GM21717 (cell line): ENCODE measurements around the gene MAPK1.
A peak's percentile ranks its signal among the peaks of the same experiment; 100 is the strongest.
"Not testable (repeated sequence)": the region's sequence is repeated elsewhere in the genome, so short reads cannot be mapped to it uniquely, and the experiment has no call there.

Source experiments
- ATAC-seq: cut with Tn5 transposase; IDR thresholded peaks from one replicate; pipeline ENCODE4 v1.9.1; 2021; ENCODE audit warnings: mild to moderate bottlenecking, moderate library complexity; ENCODE audit not compliant: unreplicated experiment

The MAPK1 gene

GRCh38 chr22:21759646-21760376 is 107.6 kb downstream of the MAPK1 start:
- no peak for ATAC-seq

GRCh38 chr22:21759093-21759492 is 108.4 kb downstream of the MAPK1 start:
- no peak for ATAC-seq

GRCh38 chr22:21758091-21758864 is 109.2 kb downstream of the MAPK1 start:
- no peak for ATAC-seq

- ATAC-seq: no peak
These were observed 111.6 kb downstream of the MAPK1 start for GRCh38 chr22:21755851-21756284.

- ATAC-seq: no peak
These were observed 112.9 kb downstream of the MAPK1 start for GRCh38 chr22:21754523-21754922.

DNA sequence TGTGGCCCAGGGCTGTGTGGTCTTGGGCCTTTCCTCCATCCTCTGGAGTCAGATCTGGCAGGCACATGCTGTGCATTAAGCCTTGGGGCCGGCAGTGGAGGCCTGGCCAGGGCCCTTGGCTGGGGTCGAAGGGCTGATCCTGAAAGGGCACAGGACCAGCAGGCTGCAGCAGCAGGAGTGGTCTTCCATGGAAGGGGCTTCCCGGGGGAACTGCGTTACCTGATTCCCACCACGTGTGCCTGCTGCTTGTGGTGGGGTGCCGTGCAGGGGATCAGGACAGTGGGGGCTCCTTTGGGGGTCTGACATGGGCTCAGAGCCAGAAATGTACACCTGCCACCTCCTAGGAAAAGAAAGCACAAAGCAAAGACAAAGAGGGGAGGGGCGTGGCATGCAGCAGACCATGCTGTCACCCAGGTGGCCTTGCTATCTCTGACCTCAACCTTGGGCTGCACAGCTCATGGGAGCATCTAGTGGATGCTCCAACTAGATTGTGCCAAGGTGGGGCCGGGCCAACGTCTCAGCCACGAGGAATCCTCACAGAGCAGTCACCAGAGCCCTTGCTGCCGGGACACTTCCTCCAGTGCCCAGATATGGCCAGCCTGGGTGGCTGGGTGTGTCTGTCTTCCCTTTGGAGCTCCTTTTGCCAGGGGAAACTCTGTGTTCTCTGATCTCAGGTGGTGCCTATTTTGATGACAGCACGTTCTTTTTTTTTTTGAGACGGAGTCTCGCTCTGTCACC is 113.9 kb downstream of the MAPK1 start:
- ATAC-seq: no peak

- ATAC-seq: no peak
These were observed 115.2 kb downstream of the MAPK1 start for GRCh38 chr22:21752276-21752675.

GRCh38 chr22:21745948-21746347 is 121.5 kb downstream of the MAPK1 start:
- ATAC-seq: no peak

GRCh38 chr22:21744917-21745316 is 122.5 kb downstream of the MAPK1 start:
- ATAC-seq: not testable (repeated sequence)

DNA sequence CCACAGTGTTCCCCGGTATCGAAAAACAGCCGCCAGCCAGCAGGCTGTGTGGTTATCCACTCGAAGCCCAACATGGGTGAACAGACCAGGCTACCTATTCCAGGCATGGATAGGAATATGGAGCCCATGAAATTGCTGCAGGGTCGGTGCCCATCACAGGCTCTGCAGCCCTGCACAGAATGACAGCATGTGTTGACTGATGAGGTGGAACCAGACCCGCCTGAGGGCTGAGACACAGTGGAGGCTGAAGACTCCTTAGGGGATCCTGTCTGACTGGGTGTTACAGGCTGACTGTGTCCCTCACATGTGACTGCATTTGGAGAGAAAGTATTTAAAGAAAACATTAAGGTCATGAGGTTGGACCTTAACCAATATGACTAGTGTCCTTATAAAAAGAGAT is 125.7 kb downstream of the MAPK1 start:
- no peak for ATAC-seq

GRCh38 chr22:21741059-21741458 is 126.4 kb downstream of the MAPK1 start:
- ATAC-seq: no peak

- ATAC-seq: no peak
These were observed 127.5 kb downstream of the MAPK1 start for GRCh38 chr22:21739828-21740377.

- no peak for ATAC-seq
These were observed 128.5 kb downstream of the MAPK1 start for GRCh38 chr22:21738966-21739365.

GRCh38 chr22:21738081-21738480 is 129.4 kb downstream of the MAPK1 start:
- no peak for ATAC-seq

DNA sequence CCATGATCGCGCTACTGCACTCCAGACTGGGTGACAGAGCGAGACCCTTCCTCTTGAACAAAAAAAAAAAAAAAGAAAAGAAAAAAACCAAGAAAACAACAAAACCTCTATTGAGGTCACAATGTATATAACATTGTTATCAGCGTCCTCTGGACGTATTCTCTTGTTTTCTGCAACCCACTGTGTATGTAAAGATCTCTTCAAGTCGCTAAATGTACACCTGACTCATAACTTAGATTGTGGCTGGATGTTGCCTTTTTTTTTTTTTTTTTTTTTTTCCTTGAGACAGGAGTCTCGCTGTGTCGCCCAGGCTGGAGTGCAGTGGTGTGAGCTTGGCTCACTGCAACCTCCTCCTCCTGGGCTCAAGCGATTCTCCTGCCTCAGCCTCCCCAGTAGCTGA is 130.5 kb downstream of the MAPK1 start:
- no peak for ATAC-seq

DNA sequence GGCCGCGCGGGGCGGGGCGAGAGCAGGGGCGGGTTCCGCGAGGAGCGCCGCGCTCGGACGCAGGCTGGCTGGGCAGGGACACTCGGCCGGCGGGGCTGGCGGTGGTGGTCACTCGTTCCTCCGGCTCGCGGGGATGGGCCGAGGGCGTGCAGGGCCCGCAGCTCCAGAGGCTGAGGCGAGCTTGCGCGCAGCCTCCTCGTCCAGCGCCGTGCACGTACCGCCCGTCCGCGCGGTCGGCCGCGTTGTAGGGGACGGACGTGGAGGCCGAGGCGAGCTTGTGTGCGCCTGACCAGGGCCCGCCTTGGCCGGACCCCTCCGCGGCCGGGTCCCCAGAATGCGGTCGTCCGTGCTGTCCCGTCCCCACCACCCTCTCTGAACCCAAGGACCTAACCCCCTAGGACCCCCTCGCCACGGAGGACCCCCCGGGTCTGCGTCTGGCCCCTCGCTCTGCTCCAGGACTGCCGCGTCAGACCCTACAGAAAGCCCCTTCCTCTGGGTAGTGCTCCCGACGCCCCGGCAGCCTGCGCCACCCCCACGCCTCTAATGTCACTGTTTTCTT is 131.3 kb downstream of the MAPK1 start:
- no peak for ATAC-seq

DNA sequence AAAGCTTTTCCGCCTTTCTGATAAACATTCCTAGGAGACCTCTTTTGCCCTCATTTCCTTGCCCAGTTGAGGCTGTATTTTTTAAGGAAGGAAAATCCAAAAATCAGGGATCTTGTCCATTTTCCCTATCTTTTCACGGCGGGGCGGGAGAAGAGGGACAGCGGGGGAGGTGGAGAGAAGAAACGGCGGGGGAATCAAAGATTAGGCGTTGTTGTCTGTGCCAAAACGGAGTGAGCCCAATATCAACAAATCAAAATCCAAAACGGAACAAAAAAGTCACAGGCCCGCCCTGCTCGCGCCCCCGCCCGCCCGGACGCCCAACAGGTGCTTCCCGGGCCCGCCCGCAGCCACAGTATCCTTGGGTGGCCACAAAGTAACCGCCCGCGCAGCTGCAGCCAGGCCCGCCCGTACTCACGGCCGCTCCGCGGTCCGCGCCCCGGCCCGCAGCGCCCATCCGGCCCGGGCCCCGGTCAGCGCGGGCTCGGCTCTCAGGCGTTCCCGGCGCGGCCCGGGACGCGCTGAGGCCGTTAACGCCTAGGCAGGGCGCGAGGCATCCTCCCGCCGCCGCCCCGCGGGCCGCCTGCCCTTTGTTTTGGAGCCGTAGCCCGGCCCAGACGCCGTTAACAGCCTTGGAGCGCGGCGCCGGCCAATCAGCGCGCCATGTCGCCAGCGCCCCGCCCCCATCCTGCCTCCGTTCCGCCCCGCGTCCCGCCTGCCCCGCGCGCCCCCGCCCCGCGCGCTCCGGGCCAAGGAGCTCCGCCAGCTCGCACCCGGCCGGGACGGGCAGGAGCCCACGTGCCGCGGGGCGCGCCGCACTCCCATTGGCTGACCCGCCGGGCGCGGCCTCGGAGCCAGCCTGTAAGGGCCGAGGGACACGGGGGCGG is 132.0 kb downstream of the MAPK1 start, which contains the start of gene YPEL1:
Gene YPEL1 (minus strand): TSS at position 595 of the 884 bp plus-strand sequence. CDS start 25,050 bp downstream, outside the sequence.
- peak; percentile 62 for ATAC-seq

DNA sequence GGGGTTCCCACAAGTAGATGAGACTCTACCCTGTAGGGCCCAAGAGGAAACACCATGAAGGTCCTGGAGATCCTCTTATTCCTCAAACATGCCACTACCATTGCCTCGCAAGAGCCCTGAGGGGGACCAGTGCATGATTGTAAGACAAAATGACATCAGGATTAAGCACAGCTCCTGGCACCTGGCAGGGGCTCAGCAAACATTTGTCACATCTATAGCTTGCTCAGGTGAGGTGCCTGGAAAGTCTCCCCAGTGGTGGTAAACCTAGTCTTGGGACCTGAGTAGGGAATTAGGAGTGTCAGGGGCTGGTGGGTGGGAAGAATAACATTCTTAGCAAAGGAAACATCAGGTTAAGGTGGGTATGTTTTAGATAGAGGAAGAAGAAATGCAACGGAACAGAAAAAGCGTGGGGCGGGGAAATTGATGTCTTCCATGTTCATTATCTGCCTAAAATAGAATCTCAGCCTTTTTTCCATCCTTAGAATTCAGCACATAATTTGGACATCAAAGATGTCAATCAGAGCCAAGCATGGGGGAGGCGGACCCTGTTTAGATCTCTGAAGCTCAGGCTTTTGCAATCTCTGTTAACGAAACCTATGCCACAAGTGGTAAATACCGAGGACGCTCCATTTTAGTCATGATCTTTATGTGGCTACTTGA is 132.8 kb downstream of the MAPK1 start:
- ATAC-seq: no peak

GRCh38 chr22:21731503-21731902 is 135.9 kb downstream of the MAPK1 start:
- no peak for ATAC-seq
